Measurements from ENCODE around the gene BOK. TPM values are rescaled to one million over a fixed set of nuclear protein-coding genes. Genes with fewer than 3 reads are reported as not detected.

The BOK gene
- total RNA-seq, 3 donors from 2014 or later, result 6.7 to 25.5 (median 7.4) TPM

DNA sequence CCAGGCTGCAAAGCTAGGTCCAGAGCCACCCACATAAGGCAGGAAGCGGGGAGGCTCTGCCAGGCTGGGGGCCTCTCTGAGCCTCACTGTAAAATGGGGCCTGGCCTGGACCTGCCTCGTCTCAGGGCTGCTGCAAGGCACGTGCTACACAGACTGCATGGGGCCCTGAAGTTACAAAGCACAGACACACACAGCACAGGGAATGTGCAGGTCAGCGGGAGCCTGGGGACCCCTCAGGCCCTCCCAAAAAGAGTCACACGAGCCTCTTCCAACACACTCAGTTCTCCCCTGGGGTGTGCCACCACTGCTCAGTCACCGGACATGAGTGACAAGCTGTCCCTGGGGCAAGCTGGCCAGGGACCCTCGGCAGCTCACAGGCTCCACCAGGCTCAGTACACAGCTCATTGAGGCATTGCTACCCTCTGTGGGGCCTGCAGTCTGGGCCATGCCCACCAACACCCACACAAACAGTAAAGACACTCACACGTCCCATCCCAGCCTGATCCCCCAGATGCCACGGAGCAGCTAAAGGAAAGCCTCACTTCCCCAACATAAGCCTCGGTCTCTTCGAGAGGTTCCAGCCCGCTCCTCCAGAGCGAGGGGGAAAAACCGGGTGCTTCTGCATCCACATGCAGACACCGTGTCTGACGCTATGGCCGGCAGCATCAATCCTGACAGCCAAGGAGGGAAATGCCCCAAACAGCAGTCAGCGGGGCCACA is 33.7 kb downstream of the BOK start:
- no peaks in the 10 kb centered on the region for H3K4me1 ChIP-seq (ENCODE audit: low read depth)
- H3K4me3 ChIP-seq, result no peak overlapping the region
- ATAC-seq, result no peak
- H3K9me3 ChIP-seq, result peaks cover 10% of the 10 kb centered on the region
- DNase-seq, result peak in 1 of 3 donors; percentile 37
- H3K36me3 ChIP-seq (ENCODE audit: low read depth), result peaks cover 3% of the 10 kb centered on the region
- TF ChIP-seq, protein P1, sequence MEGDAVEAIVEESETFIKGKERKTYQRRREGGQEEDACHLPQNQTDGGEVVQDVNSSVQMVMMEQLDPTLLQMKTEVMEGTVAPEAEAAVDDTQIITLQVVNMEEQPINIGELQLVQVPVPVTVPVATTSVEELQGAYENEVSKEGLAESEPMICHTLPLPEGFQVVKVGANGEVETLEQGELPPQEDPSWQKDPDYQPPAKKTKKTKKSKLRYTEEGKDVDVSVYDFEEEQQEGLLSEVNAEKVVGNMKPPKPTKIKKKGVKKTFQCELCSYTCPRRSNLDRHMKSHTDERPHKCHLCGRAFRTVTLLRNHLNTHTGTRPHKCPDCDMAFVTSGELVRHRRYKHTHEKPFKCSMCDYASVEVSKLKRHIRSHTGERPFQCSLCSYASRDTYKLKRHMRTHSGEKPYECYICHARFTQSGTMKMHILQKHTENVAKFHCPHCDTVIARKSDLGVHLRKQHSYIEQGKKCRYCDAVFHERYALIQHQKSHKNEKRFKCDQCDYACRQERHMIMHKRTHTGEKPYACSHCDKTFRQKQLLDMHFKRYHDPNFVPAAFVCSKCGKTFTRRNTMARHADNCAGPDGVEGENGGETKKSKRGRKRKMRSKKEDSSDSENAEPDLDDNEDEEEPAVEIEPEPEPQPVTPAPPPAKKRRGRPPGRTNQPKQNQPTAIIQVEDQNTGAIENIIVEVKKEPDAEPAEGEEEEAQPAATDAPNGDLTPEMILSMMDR (IDR thresholded peaks at IDR 0.05), result no peak
- intact Hi-C loops (cut with DNase I, micrococcal nuclease), result no loop called here

- intact Hi-C loops (cut with DNase I, micrococcal nuclease), result no loop called here
- DNase-seq (peak in 1 of 3 donors; percentile 10), ATAC-seq (no peak)
- TF ChIP-seq, protein P1 (IDR thresholded peaks at IDR 0.05), result no peak
- H3K4me1 ChIP-seq (ENCODE audit: low read depth), result no peaks in the 10 kb centered on the region
- peaks cover 3% of the 10 kb centered on the region for H3K36me3 ChIP-seq (ENCODE audit: low read depth)
- H3K4me3 ChIP-seq, result no peak overlapping the region
- H3K9me3 ChIP-seq, result peaks cover under 1% of the 10 kb centered on the region
Observed at GRCh38 chr2:241593271-241593670, 34.7 kb downstream of the BOK start.

DNA sequence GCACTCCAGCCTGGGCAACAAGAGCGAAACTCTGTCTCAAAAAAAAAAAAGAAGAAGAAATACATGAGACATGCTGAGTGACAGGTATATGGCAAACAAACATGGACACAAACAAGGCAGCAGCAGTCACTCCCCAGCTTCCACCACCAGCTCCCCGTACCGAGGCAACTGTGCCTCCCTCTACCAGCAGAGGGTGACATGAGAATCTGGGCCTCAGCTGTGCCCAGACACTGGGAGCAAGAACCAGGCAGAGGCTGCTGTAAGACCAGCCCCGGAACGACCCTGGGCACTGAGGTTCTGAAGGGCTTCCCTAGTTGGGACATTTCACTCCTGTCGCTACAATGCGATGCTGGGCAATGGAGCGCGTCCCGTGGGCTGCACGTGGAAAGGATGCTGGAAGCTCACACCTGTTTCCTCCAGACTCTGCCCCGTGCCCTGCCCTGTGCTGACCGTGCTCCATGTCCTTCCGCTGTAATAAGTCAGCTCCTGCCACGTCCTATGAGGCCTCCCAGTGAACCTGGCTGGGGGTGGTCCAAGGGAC is 37.1 kb downstream of the BOK start:
- Histone ChIP-seq H3K36me3 (ENCODE audit: low read depth) (peaks cover 3% of the 10 kb centered on the region), H3K9me3 (no peaks in the 10 kb centered on the region), H3K4me1 (ENCODE audit: low read depth) (no peaks in the 10 kb centered on the region), H3K4me3 (no peak overlapping the region)
- TF ChIP-seq, protein P1 (IDR thresholded peaks at IDR 0.05), result no peak
- DNase-seq (peak in 1 of 3 donors; percentile 42), ATAC-seq (no peak)
- intact Hi-C loops (cut with DNase I, micrococcal nuclease), result no loop called here

DNA sequence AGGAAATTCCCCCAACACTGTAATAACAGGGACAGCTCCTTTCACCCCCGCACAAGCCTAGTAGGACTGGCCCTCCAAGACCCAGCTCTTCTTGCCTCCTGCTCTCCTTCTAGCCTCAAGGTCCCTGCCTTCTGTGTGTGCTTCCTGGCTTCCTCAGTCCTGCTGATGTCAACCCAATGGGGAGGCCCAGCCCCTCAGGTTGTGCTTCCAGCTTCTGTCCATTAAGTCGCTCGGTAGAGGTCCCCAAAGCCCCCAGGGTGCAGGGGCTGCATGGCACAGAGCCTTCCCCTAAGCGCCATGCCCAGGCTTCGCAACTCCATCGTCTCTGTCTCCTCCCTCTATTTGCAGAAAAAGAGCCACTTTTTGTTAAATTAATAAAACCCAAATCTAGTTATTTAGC is 39.0 kb downstream of the BOK start:
- DNase-seq (no peak), ATAC-seq (no peak)
- TF ChIP-seq, protein P1 (IDR thresholded peaks at IDR 0.05), result no peak
- H3K4me1 ChIP-seq (ENCODE audit: low read depth), result no peaks in the 10 kb centered on the region
- intact Hi-C loops (cut with DNase I, micrococcal nuclease), result no loop called here
- H3K4me3 ChIP-seq, result no peak overlapping the region
- H3K9me3 ChIP-seq, result no peaks in the 10 kb centered on the region
- peaks cover 3% of the 10 kb centered on the region for H3K36me3 ChIP-seq (ENCODE audit: low read depth)

- Histone ChIP-seq H3K4me1 (ENCODE audit: low read depth) (no peaks in the 10 kb centered on the region), H3K36me3 (ENCODE audit: low read depth) (peaks cover 3% of the 10 kb centered on the region), H3K4me3 (no peak overlapping the region), H3K9me3 (no peaks in the 10 kb centered on the region)
- no peak for ATAC-seq
- intact Hi-C loops (cut with DNase I, micrococcal nuclease), result no loop called here
- no peak for DNase-seq
- TF ChIP-seq, protein P1 (IDR thresholded peaks at IDR 0.05), result no peak
Observed at GRCh38 chr2:241598061-241598460, 39.5 kb downstream of the BOK start.
